GM18867 (cell line): ENCODE data around the gene CWF19L1.
"Not testable (repeated sequence)": the region's sequence is repeated elsewhere in the genome, so short reads cannot be mapped to it uniquely, and the experiment has no call there.

Experiments
- ATAC-seq: cut with Tn5 transposase; IDR thresholded peaks from one replicate; pipeline ENCODE4 v1.9.1; 2021; ENCODE audit warnings: mild to moderate bottlenecking, moderate library complexity; ENCODE audit not compliant: unreplicated experiment

The CWF19L1 gene

GRCh38 chr10:100267239-100268104, at the start of gene CWF19L1:
TSS of gene CWF19L1 (minus strand) at chr10:100267638. CDS start at chr10:100267593, 45 bp downstream.
- peak; percentile 75 for ATAC-seq

- ATAC-seq = no peak
Measured at GRCh38 chr10:100315615-100316014, 48.2 kb upstream of the CWF19L1 start.

GRCh38 chr10:100311298-100311697, 43.9 kb upstream of the CWF19L1 start:
- no peak for ATAC-seq

GRCh38 chr10:100307684-100308083, 40.2 kb upstream of the CWF19L1 start:
- ATAC-seq = no peak

GRCh38 chr10:100306861-100307260, 39.4 kb upstream of the CWF19L1 start:
- no peak for ATAC-seq

- ATAC-seq = no peak
Measured at GRCh38 chr10:100304414-100304813, 37.0 kb upstream of the CWF19L1 start.

GRCh38 chr10:100303724-100304319, 36.4 kb upstream of the CWF19L1 start:
- no peak for ATAC-seq

GRCh38 chr10:100301123-100301522, 33.7 kb upstream of the CWF19L1 start:
- ATAC-seq = not testable (repeated sequence)

- no peak for ATAC-seq
Measured at GRCh38 chr10:100297242-100297641, 29.8 kb upstream of the CWF19L1 start.

- ATAC-seq = no peak
Measured at GRCh38 chr10:100293066-100293465, 25.6 kb upstream of the CWF19L1 start.

GRCh38 chr10:100292300-100292699, 24.9 kb upstream of the CWF19L1 start:
- not testable (repeated sequence) for ATAC-seq

GRCh38 chr10:100291356-100291755, 23.9 kb upstream of the CWF19L1 start:
- no peak for ATAC-seq

- no peak for ATAC-seq
Measured at GRCh38 chr10:100289641-100290040, 22.2 kb upstream of the CWF19L1 start.

GRCh38 chr10:100288196-100288595, 20.8 kb upstream of the CWF19L1 start:
- ATAC-seq = no peak

- no peak for ATAC-seq
Measured at GRCh38 chr10:100287756-100288155, 20.3 kb upstream of the CWF19L1 start.

- peak; percentile 90 for ATAC-seq
Measured at GRCh38 chr10:100286051-100287033, 18.9 kb upstream of the CWF19L1 start, which contains the start of gene BLOC1S2. TSS of gene BLOC1S2 (minus strand) at chr10:100286680. CDS start at chr10:100286659, 21 bp downstream.

- ATAC-seq = not testable (repeated sequence)
Measured at GRCh38 chr10:100285326-100285725, 17.9 kb upstream of the CWF19L1 start.

- ATAC-seq = no peak
Measured at GRCh38 chr10:100282907-100283306, 15.5 kb upstream of the CWF19L1 start.

- ATAC-seq = not testable (repeated sequence)
Measured at GRCh38 chr10:100276971-100277370, 9.5 kb upstream of the CWF19L1 start.

GRCh38 chr10:100265821-100266485, 1.5 kb downstream of the CWF19L1 start:
- no peak for ATAC-seq
